HG02973 (cell line): ENCODE measurements around the gene MME.

ENCODE experiments used
- ATAC-seq: cut with Tn5 transposase; IDR thresholded peaks from one replicate; pipeline ENCODE4 v1.9.1; 2021; ENCODE audit warnings: moderate library complexity; ENCODE audit not compliant: unreplicated experiment

MME gene

GRCh38 chr3:155135003-155135402 lies 54.9 kb downstream of the MME start:
- no peak for ATAC-seq

- no peak for ATAC-seq
Observed at GRCh38 chr3:155138677-155139076, 58.6 kb downstream of the MME start.

GRCh38 chr3:155147588-155147987 lies 67.5 kb downstream of the MME start:
- no peak for ATAC-seq

DNA sequence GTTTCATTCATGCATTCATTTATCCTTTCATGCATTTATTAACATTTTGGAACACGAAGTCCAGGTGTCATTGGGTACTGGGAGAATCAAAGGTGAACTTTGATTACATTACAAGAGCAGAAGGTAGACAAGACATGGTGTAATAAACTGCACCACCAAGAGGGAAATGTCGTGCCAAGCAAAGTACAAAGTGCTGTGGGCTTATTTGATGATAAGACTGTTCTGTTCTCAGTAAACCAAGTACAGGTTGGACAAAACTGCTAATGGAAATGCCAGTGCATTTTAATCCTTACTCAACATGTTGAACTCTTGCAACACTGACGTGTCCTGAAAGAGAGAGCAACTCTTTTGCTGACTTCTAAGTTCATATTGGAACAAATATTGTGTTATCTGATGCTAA lies 69.4 kb downstream of the MME start:
- ATAC-seq: no peak

DNA sequence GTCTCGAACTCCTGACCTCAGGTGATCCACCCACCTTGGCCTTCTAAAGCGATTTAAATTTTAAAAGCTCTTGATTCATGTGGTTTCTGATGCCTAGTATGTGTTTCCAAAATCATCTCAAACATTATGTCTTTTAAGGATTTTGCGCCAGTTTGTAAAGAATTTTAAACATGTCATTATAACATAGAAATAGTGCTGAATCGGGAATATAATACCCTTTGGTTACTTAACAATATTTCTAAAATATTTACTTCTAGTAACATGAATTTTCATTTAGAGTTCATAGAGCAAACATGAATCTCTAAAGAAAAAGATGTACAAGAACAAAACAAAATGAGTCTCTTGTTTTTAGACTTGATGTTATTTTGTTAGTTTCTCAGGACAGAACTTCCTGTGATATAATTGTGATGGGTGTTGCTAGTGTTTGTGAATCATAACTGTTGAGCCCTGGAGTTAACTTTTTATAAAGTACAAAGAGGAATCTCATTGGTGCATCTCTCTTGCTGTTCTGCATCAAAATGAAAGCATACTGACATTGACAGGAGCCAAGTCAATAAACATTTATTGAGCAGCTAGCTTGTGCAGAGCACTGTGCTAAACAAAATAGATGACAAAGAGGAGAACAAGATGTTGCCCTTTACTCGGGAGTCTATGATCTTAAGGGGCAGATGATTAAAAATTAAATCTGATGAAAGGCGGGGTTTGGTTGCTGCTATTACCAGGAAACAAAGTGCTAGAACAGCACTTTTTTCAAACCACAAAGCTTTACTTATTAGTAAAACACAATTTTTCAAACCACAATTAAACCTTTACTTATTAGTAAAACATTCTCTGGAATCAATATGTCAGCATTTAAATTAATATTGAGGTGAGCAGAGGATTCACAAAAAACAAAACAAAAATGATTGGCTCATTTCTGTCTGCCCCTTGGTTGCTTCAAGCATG lies 73.4 kb downstream of the MME start:
- ATAC-seq: no peak

DNA sequence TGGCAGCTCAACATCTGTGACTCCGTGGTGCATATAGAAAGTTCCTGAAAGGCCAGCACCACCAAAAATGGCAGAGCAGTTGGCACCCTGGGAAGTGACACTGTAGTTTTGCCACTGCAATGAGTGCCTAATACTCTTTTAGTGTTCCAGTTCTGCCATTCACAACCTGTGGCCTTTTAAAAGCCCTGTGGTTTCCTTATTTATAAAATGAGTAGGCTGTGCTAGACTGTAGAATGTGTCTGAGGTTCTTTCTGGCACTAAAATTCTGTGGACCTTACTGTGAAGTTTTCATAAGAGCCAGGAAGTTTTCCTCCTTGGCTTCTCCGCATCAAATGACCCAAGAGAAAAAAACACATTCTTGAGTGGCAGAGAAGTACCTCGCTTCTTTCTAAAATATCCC lies 74.1 kb downstream of the MME start:
- ATAC-seq: no peak

DNA sequence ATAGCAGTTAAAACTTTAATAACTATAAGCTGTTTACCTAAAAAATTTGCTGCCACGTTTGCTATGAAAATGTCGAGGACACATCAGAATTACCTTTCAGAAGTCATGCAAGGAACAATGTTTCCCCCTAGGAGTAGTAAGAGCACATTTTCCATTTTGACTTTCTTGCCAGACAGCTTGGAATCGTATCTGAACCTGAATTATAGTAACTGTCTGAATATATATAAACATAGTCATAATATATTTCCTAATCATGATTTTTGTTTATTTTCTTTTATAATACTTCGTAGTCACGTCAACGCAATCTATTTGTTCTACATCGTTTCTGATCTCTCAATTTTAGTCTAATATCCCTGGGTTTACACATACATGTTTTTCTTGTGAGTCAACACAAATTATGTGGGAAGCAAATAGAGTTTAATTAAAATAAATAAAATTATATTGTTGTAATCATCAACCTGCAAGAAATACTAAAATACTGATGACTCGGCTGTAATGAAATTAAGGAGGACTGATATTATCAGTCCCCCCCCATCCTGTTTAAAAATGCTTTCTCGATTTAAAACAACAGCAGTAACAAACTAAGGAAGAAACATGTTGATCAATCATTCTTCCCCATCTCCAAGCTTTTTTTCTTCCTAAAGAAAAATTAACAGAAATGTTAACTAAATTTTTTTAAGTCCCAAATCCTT lies 78.4 kb downstream of the MME start:
- ATAC-seq: no peak

GRCh38 chr3:155159301-155159700 lies 79.2 kb downstream of the MME start:
- no peak for ATAC-seq

GRCh38 chr3:155161640-155162292 lies 81.6 kb downstream of the MME start:
- ATAC-seq: no peak

DNA sequence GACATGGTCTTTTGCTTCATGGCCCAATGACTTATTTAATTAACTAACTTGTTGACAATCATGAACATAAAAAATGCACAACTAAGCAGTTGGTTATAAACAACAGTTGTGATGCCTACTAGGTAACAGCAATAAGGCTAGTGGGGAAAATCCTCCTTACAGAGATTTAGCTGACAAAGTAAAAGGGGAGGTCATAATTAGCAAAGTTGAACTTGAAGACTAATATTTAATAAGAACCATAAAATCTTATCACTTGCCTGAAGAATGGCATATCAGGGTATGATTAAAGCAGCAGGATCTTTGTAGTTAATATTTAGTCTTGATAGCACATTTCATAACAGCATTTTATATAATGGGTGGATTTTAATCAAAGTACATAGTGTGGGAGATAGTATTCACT lies 84.2 kb downstream of the MME start:
- ATAC-seq: no peak

GRCh38 chr3:155166441-155166840 lies 86.3 kb downstream of the MME start:
- ATAC-seq: no peak

GRCh38 chr3:155169197-155169596 lies 89.1 kb downstream of the MME start:
- ATAC-seq: no peak

DNA sequence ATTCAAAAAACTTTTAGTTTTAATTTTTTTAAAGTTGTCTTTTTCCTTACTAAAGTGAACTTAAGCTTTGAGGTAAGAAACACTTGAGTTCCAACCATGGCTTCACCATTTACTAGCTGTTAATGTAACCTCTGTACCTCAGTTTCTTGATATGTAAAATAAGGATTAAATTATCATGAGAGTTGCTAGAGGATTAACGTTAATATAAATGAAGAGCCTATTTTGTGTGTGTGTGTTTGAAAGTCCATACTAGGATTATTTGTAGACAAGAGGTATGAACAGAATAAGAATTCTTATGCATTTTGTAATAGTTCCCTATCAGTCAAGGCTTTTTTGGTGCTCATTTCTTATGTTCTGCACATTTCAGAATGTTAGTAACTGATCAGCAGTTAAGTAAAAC lies 93.7 kb downstream of the MME start:
- ATAC-seq: no peak

DNA sequence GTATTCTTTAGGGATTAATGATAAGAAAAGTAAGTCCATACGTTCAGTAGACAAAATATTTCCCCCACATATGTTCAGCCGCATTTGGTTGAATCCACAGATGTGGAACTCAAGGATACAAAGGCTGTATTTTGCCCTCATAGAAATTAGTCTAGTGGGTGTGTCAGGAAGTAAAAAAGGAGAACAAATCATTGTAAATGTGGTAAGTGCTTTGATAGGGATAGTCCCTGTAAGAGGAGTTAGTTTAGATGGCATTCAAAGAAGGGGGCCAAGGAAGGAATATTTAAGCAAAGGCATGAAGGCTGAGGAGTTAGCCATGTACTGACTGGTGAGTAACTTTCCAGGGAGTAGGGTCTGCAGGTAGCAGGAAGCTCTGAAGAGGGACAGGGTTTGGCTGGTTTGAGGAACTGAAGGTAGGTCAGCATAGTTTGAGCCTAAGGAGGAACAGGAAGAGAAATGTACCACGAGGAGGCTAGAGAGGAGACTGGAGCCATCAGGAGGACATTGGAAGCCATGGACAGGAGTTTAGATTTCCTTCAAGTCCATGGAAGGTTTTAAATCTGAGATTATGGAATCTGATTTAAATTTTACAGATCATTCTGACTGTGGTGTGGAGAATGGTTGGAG lies 98.8 kb downstream of the MME start:
- no peak for ATAC-seq

GRCh38 chr3:155179437-155179827 lies 99.3 kb downstream of the MME start:
- no peak for ATAC-seq

DNA sequence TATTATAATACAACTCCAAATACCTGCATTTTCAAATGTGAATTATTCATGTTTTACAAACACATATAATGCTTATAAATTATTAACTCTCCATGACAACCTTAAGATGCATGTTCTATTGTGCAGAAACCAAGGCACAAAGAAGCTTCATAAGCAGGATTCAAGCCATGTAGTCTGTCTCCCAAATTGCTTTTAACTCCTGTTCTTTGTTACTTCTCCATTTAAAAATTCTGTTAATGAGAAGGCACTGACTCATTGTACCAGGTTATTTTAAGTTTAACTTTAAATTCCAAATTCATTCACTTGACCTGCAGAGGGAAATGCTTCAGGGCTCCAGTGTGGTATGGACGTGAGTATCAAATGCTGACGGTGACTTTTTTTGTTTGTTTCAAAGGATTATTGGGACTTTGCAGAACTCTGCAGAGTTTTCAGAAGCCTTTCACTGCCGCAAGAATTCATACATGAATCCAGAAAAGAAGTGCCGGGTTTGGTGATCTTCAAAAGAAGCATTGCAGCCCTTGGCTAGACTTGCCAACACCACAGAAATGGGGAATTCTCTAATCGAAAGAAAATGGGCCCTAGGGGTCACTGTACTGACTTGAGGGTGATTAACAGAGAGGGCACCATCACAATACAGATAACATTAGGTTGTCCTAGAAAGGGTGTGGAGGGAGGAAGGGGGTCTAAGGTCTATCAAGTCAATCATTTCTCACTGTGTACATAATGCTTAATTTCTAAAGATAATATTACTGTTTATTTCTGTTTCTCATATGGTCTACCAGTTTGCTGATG lies 100.0 kb downstream of the MME start:
- ATAC-seq: no peak

- no peak for ATAC-seq
Observed at GRCh38 chr3:155182467-155182866, 102.3 kb downstream of the MME start.

DNA sequence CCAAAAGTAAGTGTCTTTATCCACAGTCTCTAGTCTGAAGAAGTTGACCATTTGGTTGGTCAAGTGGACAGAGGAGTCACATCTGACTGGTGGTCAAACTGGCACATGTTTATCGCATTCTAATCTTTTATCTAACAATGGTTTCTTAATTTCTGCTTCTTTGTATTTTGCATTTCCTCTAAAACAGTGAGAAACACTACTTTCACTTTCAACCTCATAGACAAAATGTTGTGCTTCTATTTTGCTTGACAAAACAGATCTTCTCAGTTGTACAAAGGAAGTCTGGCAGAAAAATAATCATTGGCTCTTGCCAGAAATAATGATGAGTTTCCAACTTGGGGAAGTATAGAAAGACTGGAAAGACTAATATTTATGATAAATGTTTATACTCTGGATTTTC lies 103.9 kb downstream of the MME start:
- no peak for ATAC-seq

DNA sequence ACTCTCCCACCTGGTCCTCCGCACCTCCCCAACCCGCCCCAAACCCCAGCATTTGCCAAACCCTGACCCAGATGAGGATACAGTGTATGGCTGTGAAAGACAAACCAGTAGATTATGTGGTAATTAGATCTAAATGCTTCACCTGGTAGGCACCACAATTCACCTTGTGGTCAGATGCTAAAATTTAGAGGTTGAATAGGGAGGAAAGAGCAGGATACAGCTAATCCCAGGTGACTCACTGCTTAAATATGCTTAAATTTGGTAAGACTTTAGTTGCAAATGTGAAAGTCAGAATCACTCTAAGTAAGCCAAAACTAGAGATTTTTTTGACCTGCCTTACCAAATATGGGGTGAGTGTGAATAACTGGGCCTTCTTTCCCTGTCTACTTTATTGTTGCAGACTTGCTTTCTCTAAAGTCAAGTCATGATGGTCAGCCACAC lies 105.5 kb downstream of the MME start:
- no peak for ATAC-seq

GRCh38 chr3:155188031-155188430 lies 107.9 kb downstream of the MME start:
- ATAC-seq: no peak
